GM23338 (cell line): ENCODE results near the gene CTBP2. TPM values are rescaled to one million over a fixed set of nuclear protein-coding genes. Genes with fewer than 3 reads are reported as not detected.

Experiments used
- ATAC-seq: fragments of 200-7000 bp; cut with Tn5 transposase; 3 replicates; pipeline ENCODE4 v1.9.1; 2020
- DNase-seq: peaks from one replicate; pipeline ENCODE4 v3.0.0-alpha.2; 2015; ENCODE audit warnings: low spot score
- H2AFZ ChIP-seq: fragments of 200-600 bp; sonication (generic); 2 replicates; pipeline ENCODE4 v1.8.0; 2016; ENCODE audit warnings: antibody characterized with exemption, mild to moderate bottlenecking, moderate library complexity
- H3F3A ChIP-seq: fragments of 200-600 bp; sonication (generic); replicated peaks from 2 replicates; pipeline ENCODE4 v1.8.0; 2017; ENCODE audit warnings: antibody characterized with exemption, mixed run types, low read depth
- H3K27ac ChIP-seq: fragments of 200-600 bp; sonication (generic); 2 replicates; pipeline ENCODE4 v1.6.1; 2016; ENCODE audit warnings: low read depth
- H3K27me3 ChIP-seq: fragments of 200-600 bp; sonication (generic); 2 replicates; pipeline ENCODE4 v1.8.0; 2016; ENCODE audit warnings: mild to moderate bottlenecking, mixed run types, moderate library complexity; ENCODE audit not compliant: insufficient read depth
- H3K36me3 ChIP-seq: fragments of 200-600 bp; sonication (generic); 2 replicates; pipeline ENCODE4 v1.8.0; 2016; ENCODE audit warnings: mild to moderate bottlenecking; ENCODE audit not compliant: insufficient read depth
- H3K4me1 ChIP-seq: fragments of 200-600 bp; sonication (generic); 2 replicates; pipeline ENCODE4 v1.8.0; 2016; ENCODE audit warnings: mild to moderate bottlenecking, moderate library complexity; ENCODE audit not compliant: insufficient read depth
- H3K4me2 ChIP-seq: fragments of 200-600 bp; sonication (generic); 2 replicates; pipeline ENCODE4 v1.7.1; 2017; ENCODE audit warnings: mixed run types
- H3K4me3 ChIP-seq: fragments of 200-600 bp; sonication (generic); 2 replicates; pipeline ENCODE4 v1.6.1; 2016; ENCODE audit warnings: mixed run types
- H3K79me2 ChIP-seq: fragments of 200-600 bp; sonication (generic); replicated peaks from 2 replicates; pipeline ENCODE4 v1.8.0; 2017; ENCODE audit warnings: mild to moderate bottlenecking; ENCODE audit not compliant: insufficient read depth
- H3K9me2 ChIP-seq: fragments of 200-600 bp; sonication (generic); 2 replicates; pipeline ENCODE4 v1.8.0; 2017; ENCODE audit not compliant: insufficient read depth
- H4K20me1 ChIP-seq: fragments of 200-600 bp; sonication (generic); replicated peaks from 2 replicates; pipeline ENCODE4 v1.8.0; 2017; ENCODE audit warnings: mild to moderate bottlenecking; ENCODE audit not compliant: insufficient read depth
- H3K27ac Mint-ChIP-seq: 2 replicates; pipeline ENCODE4 v1.8.0; 2020; ENCODE audit warnings: inconsistent platforms, mild to moderate bottlenecking, moderate library complexity, mixed read lengths
- H3K27me3 Mint-ChIP-seq: 3 replicates; pipeline ENCODE4 v1.8.0; 2022; ENCODE audit warnings: low read depth, mild to moderate bottlenecking, moderate library complexity, mixed read lengths, inconsistent platforms; ENCODE audit not compliant: insufficient read depth, poor library complexity
- H3K36me3 Mint-ChIP-seq: 3 replicates; pipeline ENCODE4 v1.8.0; 2021; ENCODE audit warnings: low read depth, mild to moderate bottlenecking, inconsistent platforms, moderate library complexity, mixed read lengths
- H3K4me1 Mint-ChIP-seq: 3 replicates; pipeline ENCODE4 v1.8.0; 2020; ENCODE audit warnings: mild to moderate bottlenecking, inconsistent platforms, mixed read lengths
- H3K4me3 Mint-ChIP-seq: 3 replicates; pipeline ENCODE4 v1.8.0; 2021; ENCODE audit warnings: moderate library complexity, mild to moderate bottlenecking, inconsistent platforms, mixed read lengths
- H3K9me3 Mint-ChIP-seq: 3 replicates; pipeline ENCODE4 v1.8.0; 2020; ENCODE audit warnings: moderate library complexity, mild to moderate bottlenecking, inconsistent platforms, mixed read lengths
- JUNB ChIP-seq: IDR thresholded peaks from one replicate; pipeline ENCODE4 v1.6.1; 2016; ENCODE audit warnings: antibody characterized with exemption; ENCODE audit not compliant: unreplicated experiment
- POLR2AphosphoS5 ChIP-seq: IDR thresholded peaks from 2 replicates; pipeline ENCODE4 v1.6.1; 2016; ENCODE audit warnings: antibody characterized with exemption, low read depth
- ZNF114 ChIP-seq: fragments of 250-450 bp; sonication (Bioruptor Pico); IDR thresholded peaks from 2 replicates; pipeline ENCODE4 v1.5.0; 2020; ENCODE audit warnings: mild to moderate bottlenecking, moderate library complexity
- polyA plus RNA-seq: library from polyadenylated mRNA; unstranded; fragments of >200 nt; fragmentation: Nextera tagmentation; extraction: Ambion mirVana; gene quantifications from 2 replicates; pipeline ENCODE4 v1.2.1, GENCODE V29; 2016
- total RNA-seq: library from RNA; depleted of rRNA; stranded (reverse); fragments of >200 nt; shearing (Covaris generic); gene quantifications from 2 replicates; pipeline ENCODE4 v1.2.3, GENCODE V29; 2014
- TF ChIP-seq, protein P1 (sequence below): IDR thresholded peaks from one replicate; pipeline ENCODE4 v1.6.1; 2018; ENCODE audit warnings: antibody characterized with exemption; ENCODE audit not compliant: unreplicated experiment
- TF ChIP-seq, protein P2 (sequence below): fragments of 250-450 bp; sonication (Bioruptor Pico); IDR thresholded peaks from 2 replicates; pipeline ENCODE4 v1.5.0; 2020; ENCODE audit warnings: mild to moderate bottlenecking, moderate library complexity
- TF ChIP-seq, protein P3 (sequence below): IDR thresholded peaks from 2 replicates; pipeline ENCODE4 v1.6.1; 2016; ENCODE audit warnings: antibody characterized with exemption

Gene CTBP2
- total and polyA plus RNA-seq, 2 experiments from 2014 or later, result 133 to 265 TPM

DNA sequence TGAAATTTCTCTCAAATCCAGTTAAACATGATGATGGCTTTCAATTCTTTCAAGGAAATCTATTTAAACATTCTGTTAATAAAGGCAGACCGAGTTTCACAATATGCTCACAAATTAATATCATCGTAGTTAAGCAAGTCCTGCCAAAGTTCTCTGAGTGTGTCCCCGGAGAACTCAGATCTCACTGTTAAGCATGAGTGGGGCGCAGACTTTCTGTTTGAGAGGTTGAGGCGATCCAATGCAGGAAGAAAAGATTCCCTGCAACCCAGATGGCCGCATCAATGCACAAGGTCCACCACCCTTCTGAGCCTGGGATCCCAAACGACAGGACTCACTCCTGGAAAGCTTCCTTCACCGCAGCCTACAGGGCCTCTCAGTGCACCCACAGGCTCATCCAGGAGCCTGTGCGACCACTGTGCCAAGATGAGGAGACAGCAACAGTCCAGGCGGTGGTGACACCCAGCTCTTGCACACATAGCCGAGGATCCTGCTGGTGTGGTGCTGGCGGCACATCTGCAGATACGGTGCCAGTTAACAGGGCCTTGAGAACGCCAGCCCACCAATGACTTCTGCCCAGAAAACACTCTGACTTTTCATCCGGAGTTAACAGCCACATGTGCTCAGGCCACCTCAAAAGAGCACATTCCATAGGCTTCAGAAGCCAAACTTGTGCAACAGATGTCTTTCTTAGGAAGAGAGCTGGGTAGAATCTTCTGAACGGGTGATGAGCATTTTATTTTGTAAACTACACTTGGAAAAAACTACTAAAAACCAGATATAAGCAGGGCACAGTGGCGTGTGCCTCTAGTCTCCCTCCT is 116.3 kb downstream of the CTBP2 start:
- H3K27me3 Mint-ChIP-seq, result peaks cover 28% of the 10 kb centered on the region
- H3K4me2 ChIP-seq, result 0 out of 2 replicates have a peak overlapping the region, but pooled peaks have one; percentile 48
- peaks cover 93% of the 10 kb centered on the region for H3K4me1 Mint-ChIP-seq
- H2AFZ ChIP-seq, result no peak overlapping the region
- peaks cover 93% of the 10 kb centered on the region for H3K4me1 ChIP-seq
- H3K4me3 ChIP-seq, result no peak overlapping the region
- H3F3A ChIP-seq, result peaks cover 14% of the 10 kb centered on the region; the same call in 1 of the 2 replicates
- peak overlapping the region; percentile 87 for H3K27ac ChIP-seq
- H4K20me1 ChIP-seq, result peaks cover 75% of the 10 kb centered on the region
- no peaks in the 10 kb centered on the region for H3K9me2 ChIP-seq
- TF ChIP-seq, protein P1, sequence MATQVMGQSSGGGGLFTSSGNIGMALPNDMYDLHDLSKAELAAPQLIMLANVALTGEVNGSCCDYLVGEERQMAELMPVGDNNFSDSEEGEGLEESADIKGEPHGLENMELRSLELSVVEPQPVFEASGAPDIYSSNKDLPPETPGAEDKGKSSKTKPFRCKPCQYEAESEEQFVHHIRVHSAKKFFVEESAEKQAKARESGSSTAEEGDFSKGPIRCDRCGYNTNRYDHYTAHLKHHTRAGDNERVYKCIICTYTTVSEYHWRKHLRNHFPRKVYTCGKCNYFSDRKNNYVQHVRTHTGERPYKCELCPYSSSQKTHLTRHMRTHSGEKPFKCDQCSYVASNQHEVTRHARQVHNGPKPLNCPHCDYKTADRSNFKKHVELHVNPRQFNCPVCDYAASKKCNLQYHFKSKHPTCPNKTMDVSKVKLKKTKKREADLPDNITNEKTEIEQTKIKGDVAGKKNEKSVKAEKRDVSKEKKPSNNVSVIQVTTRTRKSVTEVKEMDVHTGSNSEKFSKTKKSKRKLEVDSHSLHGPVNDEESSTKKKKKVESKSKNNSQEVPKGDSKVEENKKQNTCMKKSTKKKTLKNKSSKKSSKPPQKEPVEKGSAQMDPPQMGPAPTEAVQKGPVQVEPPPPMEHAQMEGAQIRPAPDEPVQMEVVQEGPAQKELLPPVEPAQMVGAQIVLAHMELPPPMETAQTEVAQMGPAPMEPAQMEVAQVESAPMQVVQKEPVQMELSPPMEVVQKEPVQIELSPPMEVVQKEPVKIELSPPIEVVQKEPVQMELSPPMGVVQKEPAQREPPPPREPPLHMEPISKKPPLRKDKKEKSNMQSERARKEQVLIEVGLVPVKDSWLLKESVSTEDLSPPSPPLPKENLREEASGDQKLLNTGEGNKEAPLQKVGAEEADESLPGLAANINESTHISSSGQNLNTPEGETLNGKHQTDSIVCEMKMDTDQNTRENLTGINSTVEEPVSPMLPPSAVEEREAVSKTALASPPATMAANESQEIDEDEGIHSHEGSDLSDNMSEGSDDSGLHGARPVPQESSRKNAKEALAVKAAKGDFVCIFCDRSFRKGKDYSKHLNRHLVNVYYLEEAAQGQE, result no peak
- TF ChIP-seq JUNB (no peak), ZNF114 (CRISPR knock-in tag) (no peak), POLR2AphosphoS5 (no peak)
- TF ChIP-seq, protein P2, sequence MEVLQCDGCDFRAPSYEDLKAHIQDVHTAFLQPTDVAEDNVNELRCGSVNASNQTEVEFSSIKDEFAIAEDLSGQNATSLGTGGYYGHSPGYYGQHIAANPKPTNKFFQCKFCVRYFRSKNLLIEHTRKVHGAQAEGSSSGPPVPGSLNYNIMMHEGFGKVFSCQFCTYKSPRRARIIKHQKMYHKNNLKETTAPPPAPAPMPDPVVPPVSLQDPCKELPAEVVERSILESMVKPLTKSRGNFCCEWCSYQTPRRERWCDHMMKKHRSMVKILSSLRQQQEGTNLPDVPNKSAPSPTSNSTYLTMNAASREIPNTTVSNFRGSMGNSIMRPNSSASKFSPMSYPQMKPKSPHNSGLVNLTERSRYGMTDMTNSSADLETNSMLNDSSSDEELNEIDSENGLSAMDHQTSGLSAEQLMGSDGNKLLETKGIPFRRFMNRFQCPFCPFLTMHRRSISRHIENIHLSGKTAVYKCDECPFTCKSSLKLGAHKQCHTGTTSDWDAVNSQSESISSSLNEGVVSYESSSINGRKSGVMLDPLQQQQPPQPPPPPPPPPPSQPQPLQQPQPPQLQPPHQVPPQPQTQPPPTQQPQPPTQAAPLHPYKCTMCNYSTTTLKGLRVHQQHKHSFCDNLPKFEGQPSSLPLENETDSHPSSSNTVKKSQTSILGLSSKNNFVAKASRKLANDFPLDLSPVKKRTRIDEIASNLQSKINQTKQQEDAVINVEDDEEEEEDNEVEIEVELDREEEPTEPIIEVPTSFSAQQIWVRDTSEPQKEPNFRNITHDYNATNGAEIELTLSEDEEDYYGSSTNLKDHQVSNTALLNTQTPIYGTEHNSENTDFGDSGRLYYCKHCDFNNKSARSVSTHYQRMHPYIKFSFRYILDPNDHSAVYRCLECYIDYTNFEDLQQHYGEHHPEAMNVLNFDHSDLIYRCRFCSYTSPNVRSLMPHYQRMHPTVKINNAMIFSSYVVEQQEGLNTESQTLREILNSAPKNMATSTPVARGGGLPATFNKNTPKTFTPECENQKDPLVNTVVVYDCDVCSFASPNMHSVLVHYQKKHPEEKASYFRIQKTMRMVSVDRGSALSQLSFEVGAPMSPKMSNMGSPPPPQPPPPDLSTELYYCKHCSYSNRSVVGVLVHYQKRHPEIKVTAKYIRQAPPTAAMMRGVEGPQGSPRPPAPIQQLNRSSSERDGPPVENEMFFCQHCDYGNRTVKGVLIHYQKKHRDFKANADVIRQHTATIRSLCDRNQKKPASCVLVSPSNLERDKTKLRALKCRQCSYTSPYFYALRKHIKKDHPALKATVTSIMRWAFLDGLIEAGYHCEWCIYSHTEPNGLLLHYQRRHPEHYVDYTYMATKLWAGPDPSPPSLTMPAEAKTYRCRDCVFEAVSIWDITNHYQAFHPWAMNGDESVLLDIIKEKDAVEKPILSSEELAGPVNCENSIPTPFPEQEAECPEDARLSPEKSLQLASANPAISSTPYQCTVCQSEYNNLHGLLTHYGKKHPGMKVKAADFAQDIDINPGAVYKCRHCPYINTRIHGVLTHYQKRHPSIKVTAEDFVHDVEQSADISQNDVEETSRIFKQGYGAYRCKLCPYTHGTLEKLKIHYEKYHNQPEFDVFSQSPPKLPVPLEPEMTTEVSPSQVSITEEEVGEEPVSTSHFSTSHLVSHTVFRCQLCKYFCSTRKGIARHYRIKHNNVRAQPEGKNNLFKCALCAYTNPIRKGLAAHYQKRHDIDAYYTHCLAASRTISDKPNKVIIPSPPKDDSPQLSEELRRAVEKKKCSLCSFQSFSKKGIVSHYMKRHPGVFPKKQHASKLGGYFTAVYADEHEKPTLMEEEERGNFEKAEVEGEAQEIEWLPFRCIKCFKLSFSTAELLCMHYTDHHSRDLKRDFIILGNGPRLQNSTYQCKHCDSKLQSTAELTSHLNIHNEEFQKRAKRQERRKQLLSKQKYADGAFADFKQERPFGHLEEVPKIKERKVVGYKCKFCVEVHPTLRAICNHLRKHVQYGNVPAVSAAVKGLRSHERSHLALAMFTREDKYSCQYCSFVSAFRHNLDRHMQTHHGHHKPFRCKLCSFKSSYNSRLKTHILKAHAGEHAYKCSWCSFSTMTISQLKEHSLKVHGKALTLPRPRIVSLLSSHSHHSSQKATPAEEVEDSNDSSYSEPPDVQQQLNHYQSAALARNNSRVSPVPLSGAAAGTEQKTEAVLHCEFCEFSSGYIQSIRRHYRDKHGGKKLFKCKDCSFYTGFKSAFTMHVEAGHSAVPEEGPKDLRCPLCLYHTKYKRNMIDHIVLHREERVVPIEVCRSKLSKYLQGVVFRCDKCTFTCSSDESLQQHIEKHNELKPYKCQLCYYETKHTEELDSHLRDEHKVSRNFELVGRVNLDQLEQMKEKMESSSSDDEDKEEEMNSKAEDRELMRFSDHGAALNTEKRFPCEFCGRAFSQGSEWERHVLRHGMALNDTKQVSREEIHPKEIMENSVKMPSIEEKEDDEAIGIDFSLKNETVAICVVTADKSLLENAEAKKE (CRISPR knock-in tag), result no peak
- TF ChIP-seq, protein P3, sequence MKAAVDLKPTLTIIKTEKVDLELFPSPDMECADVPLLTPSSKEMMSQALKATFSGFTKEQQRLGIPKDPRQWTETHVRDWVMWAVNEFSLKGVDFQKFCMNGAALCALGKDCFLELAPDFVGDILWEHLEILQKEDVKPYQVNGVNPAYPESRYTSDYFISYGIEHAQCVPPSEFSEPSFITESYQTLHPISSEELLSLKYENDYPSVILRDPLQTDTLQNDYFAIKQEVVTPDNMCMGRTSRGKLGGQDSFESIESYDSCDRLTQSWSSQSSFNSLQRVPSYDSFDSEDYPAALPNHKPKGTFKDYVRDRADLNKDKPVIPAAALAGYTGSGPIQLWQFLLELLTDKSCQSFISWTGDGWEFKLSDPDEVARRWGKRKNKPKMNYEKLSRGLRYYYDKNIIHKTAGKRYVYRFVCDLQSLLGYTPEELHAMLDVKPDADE, result no peak
- peaks cover 100% of the 10 kb centered on the region for H3K79me2 ChIP-seq
- DNase-seq (no peak), ATAC-seq (no peak)
- peak overlapping the region; percentile 94 for H3K27ac Mint-ChIP-seq
- no peaks in the 10 kb centered on the region for H3K36me3 ChIP-seq
- H3K9me3 Mint-ChIP-seq, result no peaks in the 10 kb centered on the region
- H3K27me3 ChIP-seq, result no peaks in the 10 kb centered on the region
- H3K36me3 Mint-ChIP-seq, result peaks cover 45% of the 10 kb centered on the region
- peak overlapping the region; percentile 1; the same call in 1 of the 3 replicates for H3K4me3 Mint-ChIP-seq
